Prostate gland (tissue), 2 donors: ENCODE data around the gene BMAL1.

Experiments
- CTCF ChIP-seq, 4 experiments: fragments of 200-600 bp in 2 of 4; fragments of 450-650 bp in 2 of 4; sonication (generic) in 2 of 4; IDR thresholded peaks; 1 replicate in 3 of 4; 2 replicates in 1 of 4; pipeline ENCODE4 v1.5.1; 2016 to 2019; ENCODE audit warnings: antibody characterized with exemption in 4 of 4, mild to moderate bottlenecking in 2 of 4, moderate library complexity in 2 of 4
- POLR2A ChIP-seq: fragments of 450-650 bp; IDR thresholded peaks from one replicate; pipeline ENCODE4 v1.6.1; 2016; ENCODE audit warnings: antibody characterized with exemption, mild to moderate bottlenecking

GRCh38 chr11:13258855-13259254 lies 18.7 kb upstream of the BMAL1 start:
- TF ChIP-seq POLR2A = no peak
- TF ChIP-seq CTCF (IDR thresholded peaks at IDR 0.05) = no peak
